Osteoblast (primary cell): Measurements from ENCODE around the gene PDE4B. TPM values are rescaled to one million over a fixed set of nuclear protein-coding genes. Genes with fewer than 3 reads are reported as not detected.

Source experiments
- DNase-seq: peaks from one replicate; pipeline ENCODE4 v3.0.0; 2011; ENCODE audit warnings: low spot score, mixed read lengths; ENCODE audit not compliant: insufficient read length; ENCODE audit errors: missing footprints
- H2AFZ ChIP-seq: 2 replicates; pipeline ENCODE4 v1.6.0; 2011; ENCODE audit warnings: mild to moderate bottlenecking, low read length
- H3K27ac ChIP-seq: 2 replicates; pipeline ENCODE4 v1.5.1; 2011; ENCODE audit warnings: mild to moderate bottlenecking, low read depth, low read length, moderate library complexity
- H3K27me3 ChIP-seq: 2 replicates; pipeline ENCODE4 v1.6.0; 2012; ENCODE audit warnings: mild to moderate bottlenecking, control low read depth, inconsistent platforms, low read length, moderate library complexity; ENCODE audit not compliant: insufficient read depth
- H3K36me3 ChIP-seq: 2 replicates; pipeline ENCODE4 v1.5.1; 2011; ENCODE audit warnings: mild to moderate bottlenecking, low read length, control low read depth, moderate library complexity; ENCODE audit not compliant: insufficient read depth
- H3K4me1 ChIP-seq: 2 replicates; pipeline ENCODE4 v1.5.1; 2011; ENCODE audit warnings: mild to moderate bottlenecking, low read length, control low read depth, moderate library complexity; ENCODE audit not compliant: insufficient read depth
- H3K4me2 ChIP-seq: 2 replicates; pipeline ENCODE4 v1.6.0; 2011; ENCODE audit warnings: mild to moderate bottlenecking, low read length; ENCODE audit not compliant: insufficient read depth
- H3K4me3 ChIP-seq: fragments of 200-600 bp; sonication (generic); 3 replicates; pipeline ENCODE4 v1.5.1; 2012; ENCODE audit warnings: mild to moderate bottlenecking, low read length, inconsistent platforms; ENCODE audit not compliant: insufficient read depth
- H3K79me2 ChIP-seq: 2 replicates; pipeline ENCODE4 v1.6.0; 2012; ENCODE audit warnings: mild to moderate bottlenecking, low read length, control low read depth, inconsistent platforms; ENCODE audit not compliant: insufficient read depth
- H3K9me3 ChIP-seq: 2 replicates; pipeline ENCODE4 v1.5.1; 2011; ENCODE audit warnings: low read depth, low read length, control low read depth
- H4K20me1 ChIP-seq: 2 replicates; pipeline ENCODE4 v1.6.0; 2012; ENCODE audit warnings: mild to moderate bottlenecking, low read length, control low read depth; ENCODE audit not compliant: insufficient read depth
- total RNA-seq: library from RNA; depleted of rRNA; stranded (reverse); fragments of >200 nt; gene quantifications from 2 replicates; pipeline ENCODE4 v1.2.3, GENCODE V29; 2012
- TF ChIP-seq, protein P1 (sequence below): IDR thresholded peaks from 2 replicates; pipeline ENCODE4 v1.5.1; 2011; ENCODE audit warnings: mild to moderate bottlenecking, low read depth, low read length, moderate library complexity; ENCODE audit errors: extremely low read depth

PDE4B gene
- total RNA-seq, 1 donor: 21.4 TPM

DNA sequence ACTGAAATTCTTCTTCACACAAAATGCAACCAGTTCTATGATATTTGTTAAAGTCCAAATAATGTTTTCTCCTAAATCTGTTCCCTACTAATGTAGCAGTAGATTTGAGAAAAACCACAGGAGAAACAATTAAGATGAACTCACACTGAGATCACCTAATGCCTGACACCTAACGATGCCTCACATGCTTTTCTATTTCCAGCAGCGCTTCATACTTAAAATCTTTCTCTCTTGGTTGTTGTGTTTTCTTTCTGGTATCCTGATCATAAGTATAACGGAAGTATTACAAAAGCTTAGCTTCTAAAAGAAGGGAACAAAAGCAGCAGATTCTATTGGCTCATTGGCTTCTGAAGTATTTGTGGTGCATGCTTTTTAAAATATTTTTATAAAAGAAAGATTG lies 474.1 kb downstream of the PDE4B start:
- Histone ChIP-seq H3K27me3 (no peaks in the 10 kb centered on the region), H4K20me1 (no peaks in the 10 kb centered on the region), H3K4me1 (peaks cover 53% of the 10 kb centered on the region), H3K9me3 (no peaks in the 10 kb centered on the region), H3K4me3 (no peak overlapping the region), H3K79me2 (no peaks in the 10 kb centered on the region), H3K36me3 (no peaks in the 10 kb centered on the region), H3K27ac (peak overlapping the region; percentile 80), H2AFZ (peak overlapping the region; percentile 55), H3K4me2 (peak overlapping the region; percentile 40)
- no peak for DNase-seq
- TF ChIP-seq, protein P1, sequence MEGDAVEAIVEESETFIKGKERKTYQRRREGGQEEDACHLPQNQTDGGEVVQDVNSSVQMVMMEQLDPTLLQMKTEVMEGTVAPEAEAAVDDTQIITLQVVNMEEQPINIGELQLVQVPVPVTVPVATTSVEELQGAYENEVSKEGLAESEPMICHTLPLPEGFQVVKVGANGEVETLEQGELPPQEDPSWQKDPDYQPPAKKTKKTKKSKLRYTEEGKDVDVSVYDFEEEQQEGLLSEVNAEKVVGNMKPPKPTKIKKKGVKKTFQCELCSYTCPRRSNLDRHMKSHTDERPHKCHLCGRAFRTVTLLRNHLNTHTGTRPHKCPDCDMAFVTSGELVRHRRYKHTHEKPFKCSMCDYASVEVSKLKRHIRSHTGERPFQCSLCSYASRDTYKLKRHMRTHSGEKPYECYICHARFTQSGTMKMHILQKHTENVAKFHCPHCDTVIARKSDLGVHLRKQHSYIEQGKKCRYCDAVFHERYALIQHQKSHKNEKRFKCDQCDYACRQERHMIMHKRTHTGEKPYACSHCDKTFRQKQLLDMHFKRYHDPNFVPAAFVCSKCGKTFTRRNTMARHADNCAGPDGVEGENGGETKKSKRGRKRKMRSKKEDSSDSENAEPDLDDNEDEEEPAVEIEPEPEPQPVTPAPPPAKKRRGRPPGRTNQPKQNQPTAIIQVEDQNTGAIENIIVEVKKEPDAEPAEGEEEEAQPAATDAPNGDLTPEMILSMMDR: no peak

DNA sequence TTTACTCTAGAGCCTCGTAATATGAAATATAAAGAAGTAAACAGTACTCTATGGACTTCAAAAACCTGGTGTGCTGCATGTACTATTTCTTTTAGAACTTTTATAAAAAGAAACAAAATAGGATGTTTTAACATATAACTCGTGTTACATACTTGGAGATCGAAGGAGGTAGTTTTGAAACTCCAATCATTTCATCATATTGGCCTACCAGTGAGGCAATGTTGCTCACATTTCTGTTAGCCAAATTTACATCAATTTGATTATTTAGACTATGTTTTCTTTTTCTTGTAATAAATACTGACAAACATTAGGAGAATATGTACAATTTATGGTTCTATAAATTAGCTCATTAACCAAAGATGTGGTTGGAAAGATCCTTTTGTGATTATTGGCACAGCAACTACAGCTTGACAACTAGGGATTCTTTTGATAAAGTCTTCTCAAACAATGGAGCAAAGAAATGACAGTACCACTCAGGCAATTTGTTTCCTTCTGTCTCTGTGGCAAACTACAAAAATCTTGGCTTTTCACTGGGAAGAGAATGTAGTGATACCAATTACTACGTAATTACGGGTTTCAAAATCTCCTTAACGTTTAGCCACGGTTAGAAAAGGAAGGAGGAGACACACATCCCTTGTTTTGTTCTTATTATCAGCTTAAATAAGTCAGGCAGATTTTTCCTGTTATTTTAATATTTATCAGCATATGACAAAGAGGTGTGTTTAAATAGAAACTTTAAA lies 474.7 kb downstream of the PDE4B start:
- no peaks in the 10 kb centered on the region for H3K9me3 ChIP-seq
- H3K4me2 ChIP-seq: peak overlapping the region; percentile 40
- no peaks in the 10 kb centered on the region for H3K36me3 ChIP-seq
- no peaks in the 10 kb centered on the region for H4K20me1 ChIP-seq
- peak overlapping the region; percentile 65 for H2AFZ ChIP-seq
- H3K4me1 ChIP-seq: peaks cover 53% of the 10 kb centered on the region
- H3K4me3 ChIP-seq: no peak overlapping the region
- no peaks in the 10 kb centered on the region for H3K79me2 ChIP-seq
- no peaks in the 10 kb centered on the region for H3K27me3 ChIP-seq
- TF ChIP-seq, protein P1: no peak
- H3K27ac ChIP-seq: peak overlapping the region; percentile 80
- DNase-seq: no peak

DNA sequence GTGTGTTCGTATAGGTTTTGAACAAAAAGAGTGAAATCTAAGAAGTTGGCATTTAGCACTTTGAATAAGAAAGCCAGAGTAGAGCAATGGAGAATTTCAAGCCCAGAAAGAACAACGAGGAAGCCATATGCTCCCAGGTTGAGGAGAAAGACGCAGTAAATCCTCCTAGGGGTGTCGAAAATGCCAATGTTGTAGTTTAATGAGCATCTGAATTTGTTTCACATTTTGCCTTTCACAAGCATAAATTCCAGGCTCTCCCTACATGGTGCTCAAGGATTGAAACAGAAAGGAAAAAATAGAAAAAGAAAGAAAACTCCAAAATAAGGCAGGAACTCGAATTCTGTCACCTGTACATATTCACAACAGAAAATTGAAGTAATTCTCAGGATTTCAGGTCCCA lies 476.5 kb downstream of the PDE4B start:
- TF ChIP-seq, protein P1: no peak
- no peak overlapping the region for H3K4me3 ChIP-seq
- H3K79me2 ChIP-seq: no peaks in the 10 kb centered on the region
- peak overlapping the region; percentile 98 for H3K27ac ChIP-seq
- H3K27me3 ChIP-seq: no peaks in the 10 kb centered on the region
- no peak for DNase-seq
- H4K20me1 ChIP-seq: no peaks in the 10 kb centered on the region
- no peak overlapping the region for H2AFZ ChIP-seq
- H3K4me1 ChIP-seq: peaks cover 48% of the 10 kb centered on the region
- H3K9me3 ChIP-seq: no peaks in the 10 kb centered on the region
- no peaks in the 10 kb centered on the region for H3K36me3 ChIP-seq
- H3K4me2 ChIP-seq: no peak overlapping the region

DNA sequence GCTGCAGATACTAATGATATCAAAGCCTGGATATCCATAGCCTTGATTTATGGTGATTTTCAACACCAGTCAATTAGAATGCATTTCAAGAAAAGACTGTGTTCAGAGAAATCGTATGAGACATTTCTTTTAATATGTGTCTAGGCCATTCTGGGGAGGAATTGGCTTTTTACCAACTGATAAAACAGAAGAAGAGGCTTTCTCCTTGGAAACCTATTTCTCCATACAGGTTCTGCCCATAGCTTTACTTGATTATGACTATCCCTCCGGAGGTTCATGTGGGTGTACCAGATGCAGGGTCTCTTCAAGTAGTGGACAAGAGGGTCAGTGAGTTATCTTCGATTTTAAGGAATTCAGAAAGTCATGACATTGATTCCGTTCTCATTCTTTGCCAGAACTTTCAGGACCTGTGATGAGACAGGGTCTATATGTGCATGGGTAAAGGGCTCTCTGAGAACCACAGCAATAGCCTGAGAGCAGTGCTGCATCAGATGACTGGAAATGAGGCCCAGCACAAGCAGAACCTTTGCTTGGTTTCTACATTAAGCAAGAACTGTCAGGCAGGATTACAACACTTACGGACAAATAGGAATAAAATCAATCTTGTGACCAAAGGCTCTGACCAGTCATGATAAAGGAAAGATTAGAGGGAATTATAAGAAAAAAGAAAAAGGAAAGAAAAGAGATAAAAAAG lies 477.6 kb downstream of the PDE4B start:
- Histone ChIP-seq H3K4me1 (peaks cover 58% of the 10 kb centered on the region), H3K9me3 (no peaks in the 10 kb centered on the region), H3K36me3 (no peaks in the 10 kb centered on the region), H3K27me3 (no peaks in the 10 kb centered on the region), H3K4me3 (no peak overlapping the region), H3K27ac (peak overlapping the region; percentile 98), H2AFZ (peak overlapping the region; percentile 11), H4K20me1 (no peaks in the 10 kb centered on the region), H3K79me2 (no peaks in the 10 kb centered on the region), H3K4me2 (no peak overlapping the region)
- DNase-seq: no peak
- TF ChIP-seq, protein P1: no peak
